GM18867 (cell line): ENCODE results near the gene ANTXR2.
A peak's percentile ranks its signal among the peaks of the same experiment; 100 is the strongest.
"Not testable (repeated sequence)": the region's sequence is repeated elsewhere in the genome, so short reads cannot be mapped to it uniquely, and the experiment has no call there.

ENCODE experiments used
- ATAC-seq: cut with Tn5 transposase; IDR thresholded peaks from one replicate; pipeline ENCODE4 v1.9.1; 2021; ENCODE audit warnings: mild to moderate bottlenecking, moderate library complexity; ENCODE audit not compliant: unreplicated experiment

Gene ANTXR2

DNA sequence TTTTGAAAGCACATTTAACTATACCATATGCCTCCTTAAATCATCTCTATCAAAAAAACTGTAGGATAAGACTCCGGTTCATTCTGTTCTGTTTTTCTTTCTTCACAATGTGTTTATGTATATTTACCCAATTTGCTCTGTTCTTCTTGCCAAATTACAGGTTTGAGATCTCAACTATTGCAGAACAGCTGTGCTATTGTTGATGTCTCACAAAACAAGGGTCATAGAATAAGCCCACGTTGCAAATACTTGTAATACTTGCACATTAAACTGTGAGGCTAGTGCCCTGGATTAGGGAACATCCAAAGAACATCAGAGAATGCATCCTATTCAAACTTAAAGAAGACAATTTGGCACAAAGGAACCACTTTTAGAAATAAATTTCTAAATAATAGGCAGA, 45.4 kb downstream of the ANTXR2 start:
- ATAC-seq = no peak

GRCh38 chr4:80026100-80026499, 46.9 kb downstream of the ANTXR2 start:
- ATAC-seq = no peak

- no peak for ATAC-seq
These were observed 48.7 kb downstream of the ANTXR2 start for GRCh38 chr4:80024335-80024734.

DNA sequence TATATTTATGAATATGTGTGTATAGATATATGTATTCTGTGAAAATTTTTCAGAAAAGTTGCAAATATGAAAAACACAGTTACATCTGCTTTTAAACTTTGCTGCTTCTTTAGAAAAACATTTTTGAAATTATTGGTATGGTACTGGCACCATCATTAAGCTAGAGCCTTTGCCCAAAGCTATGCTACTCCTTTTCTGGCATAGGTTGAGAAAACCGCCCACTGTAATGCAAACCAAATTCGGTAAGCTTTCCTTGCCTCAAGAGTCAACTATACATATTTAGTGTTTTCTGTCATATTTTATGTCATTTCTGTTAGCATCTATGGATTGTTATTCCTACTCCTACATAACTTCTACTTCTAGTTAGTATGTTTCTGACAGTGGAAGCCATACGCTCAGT, 50.7 kb downstream of the ANTXR2 start:
- ATAC-seq = no peak

DNA sequence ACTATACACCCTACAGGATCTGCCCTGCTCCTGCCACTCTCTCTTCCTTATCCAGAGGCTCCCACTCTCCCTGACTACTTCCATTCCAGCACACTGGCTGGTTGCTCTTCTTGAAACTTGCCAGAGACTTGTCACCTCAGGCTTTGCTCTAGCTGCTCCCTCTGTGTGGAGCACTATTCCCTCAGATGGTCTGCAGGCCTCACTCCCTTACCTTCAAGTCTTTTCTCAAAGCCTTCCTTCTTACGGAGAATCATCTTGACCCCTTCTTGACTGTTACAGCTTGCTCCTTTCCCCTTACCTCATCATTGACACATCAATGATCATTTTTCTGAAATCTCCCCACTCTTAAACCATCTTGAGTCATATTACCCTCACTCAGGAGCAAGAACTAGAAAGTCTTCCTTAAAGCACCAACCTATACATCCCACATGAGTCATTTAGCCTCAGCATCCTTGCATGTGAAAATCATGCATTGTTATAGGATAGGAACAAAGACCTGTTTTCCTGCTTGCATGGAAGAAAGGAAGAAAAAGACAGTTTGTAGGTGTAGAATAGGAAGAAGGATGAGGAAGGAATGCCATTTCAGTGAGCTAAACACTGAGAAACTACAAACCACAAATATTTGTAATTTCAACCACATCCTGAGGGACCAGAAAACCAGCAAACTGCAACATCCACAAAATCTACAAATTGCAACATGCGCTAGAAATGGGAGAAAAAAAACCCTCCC, 55.7 kb downstream of the ANTXR2 start:
- no peak for ATAC-seq

GRCh38 chr4:80016506-80016905, 56.5 kb downstream of the ANTXR2 start:
- ATAC-seq = no peak

DNA sequence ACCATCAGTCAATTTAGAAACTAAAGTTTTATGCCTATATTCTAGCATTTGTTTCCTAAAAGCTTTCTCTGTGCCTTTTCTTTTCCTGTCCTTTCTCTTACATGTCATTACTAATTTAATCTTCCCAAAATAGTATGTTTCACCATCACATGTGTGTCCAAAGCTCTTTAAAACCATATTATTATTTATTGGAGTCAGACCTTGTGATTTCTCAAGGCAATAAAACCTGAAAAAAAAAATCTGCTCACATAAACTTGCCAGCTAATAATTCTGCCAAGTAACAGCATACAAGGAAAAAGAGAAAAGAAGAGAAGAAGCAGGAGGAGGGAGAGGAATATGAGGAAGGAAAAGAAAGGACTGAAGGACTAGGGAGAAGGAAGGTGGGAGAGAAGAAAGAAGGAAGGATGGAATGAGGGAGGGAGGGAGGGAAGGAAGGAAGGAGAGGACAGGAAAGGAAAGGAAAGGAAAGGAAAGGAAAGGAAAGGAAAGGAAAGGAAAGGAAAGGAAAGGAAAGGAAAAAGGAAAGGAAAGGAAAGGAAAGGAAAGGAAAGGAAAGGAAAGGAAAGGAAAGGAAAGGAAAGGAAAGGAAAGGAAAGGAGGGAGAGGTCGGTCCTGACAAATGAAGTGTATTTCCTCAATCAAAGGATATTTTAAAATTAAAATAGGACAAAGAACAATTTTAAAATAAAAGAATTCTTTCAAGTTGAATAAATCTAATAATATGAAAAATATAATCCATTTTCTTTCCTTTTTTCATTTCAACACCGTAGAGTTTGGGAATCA, 57.4 kb downstream of the ANTXR2 start:
- ATAC-seq = no peak

DNA sequence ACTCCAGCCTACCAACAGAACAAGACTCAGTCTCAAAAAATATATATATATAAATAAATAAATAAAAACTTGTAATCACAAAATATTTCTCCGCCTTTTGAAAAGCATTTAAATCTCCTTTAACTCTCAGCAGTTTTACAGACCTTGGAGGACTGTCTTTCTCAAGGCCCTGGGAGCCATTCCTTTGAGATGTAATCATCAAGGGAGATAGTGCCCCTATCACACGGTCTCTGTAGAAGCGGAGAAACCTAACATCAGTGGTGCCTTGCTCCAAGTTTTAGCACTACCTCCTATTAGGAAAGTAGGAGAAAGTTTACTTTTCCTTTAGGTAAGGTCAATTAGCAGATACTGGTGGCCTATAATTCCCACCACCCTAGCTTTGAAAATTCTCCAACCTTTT, 58.5 kb downstream of the ANTXR2 start:
- no peak for ATAC-seq

GRCh38 chr4:80012291-80012690, 60.7 kb downstream of the ANTXR2 start:
- no peak for ATAC-seq

- ATAC-seq = no peak
These were observed 61.3 kb downstream of the ANTXR2 start for GRCh38 chr4:80011636-80012236.

DNA sequence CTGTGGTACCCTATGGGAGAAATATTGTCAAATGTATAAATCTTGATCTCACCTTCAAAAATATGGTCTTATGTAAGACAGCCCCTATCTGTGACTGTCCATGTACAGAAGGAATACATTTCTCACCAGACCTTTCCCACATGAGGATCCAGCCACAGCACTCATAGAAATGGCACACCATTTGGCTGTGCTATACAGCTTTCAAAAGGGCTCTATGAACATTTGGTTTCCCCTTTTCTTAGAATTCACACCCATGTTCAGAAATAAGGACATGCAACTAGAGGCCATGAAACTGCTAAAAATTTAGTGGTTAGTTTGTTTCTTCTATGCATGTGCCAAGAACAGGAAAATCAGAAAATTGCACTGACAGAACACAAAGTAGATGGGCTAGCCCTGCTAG, 62.7 kb downstream of the ANTXR2 start:
- no peak for ATAC-seq

- ATAC-seq = no peak
These were observed 63.2 kb downstream of the ANTXR2 start for GRCh38 chr4:80009806-80010205.

- no peak for ATAC-seq
These were observed 64.1 kb downstream of the ANTXR2 start for GRCh38 chr4:80008971-80009370.

- ATAC-seq = no peak
These were observed 64.7 kb downstream of the ANTXR2 start for GRCh38 chr4:80008351-80008750.

- peak; percentile 68 for ATAC-seq
These were observed 65.3 kb downstream of the ANTXR2 start for GRCh38 chr4:80007745-80008149.

DNA sequence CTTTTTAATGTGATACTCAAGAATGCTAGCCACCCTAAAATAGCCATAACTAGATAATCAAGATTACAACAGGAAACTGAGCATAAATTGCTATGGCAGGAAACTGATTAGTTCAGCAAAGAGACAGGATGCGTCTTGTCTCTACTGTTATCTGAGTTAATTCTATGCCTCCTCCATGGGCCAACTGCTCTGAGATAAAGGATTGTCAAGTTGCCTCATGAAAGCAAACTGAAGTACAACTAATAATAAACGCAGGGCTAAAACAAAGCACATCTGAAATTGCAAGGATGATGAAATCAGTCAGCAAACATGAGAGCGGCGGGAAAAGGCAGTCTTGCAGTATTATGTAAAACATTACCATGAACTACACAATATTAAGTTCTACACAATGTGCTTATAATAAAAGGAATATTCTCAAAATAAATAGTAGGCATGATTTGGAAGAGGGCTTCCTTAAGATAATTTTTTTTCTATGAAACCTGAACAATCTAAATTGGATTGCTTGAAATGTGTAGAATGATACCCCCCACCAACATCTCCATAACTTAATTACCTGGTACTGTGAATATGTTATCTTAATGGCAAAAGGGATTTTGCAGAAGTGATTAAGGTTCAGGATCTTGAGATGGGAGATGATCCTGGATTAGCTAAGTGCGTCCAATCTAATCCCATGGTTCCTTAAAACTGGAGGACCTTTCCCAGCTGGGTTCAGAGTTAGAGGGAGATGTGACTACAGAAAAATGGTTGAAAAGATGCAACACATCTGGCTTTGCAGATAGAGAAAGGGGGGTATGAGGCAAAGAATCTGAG, 65.9 kb downstream of the ANTXR2 start:
- ATAC-seq = no peak

GRCh38 chr4:80005863-80006262, 67.2 kb downstream of the ANTXR2 start:
- ATAC-seq = no peak

DNA sequence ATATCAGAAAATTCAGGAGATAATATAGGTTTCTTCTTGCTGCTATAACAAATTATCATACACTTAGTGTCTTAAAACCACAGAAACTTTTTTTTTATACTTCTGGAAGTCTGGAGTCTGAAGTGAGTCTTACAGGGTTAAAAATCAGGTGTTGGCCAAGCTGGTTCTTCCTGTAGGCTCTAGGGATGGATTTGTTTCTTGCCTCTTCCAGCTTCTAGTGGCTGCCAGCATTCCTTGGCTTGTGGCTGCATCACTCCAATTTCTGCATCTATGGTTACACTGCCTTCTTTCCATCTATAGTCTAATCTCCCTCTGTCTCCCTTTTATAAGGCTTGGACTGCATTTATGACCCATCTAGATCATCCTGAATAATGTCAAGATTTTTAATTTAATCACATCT, 68.7 kb downstream of the ANTXR2 start:
- no peak for ATAC-seq

- ATAC-seq = not testable (repeated sequence)
These were observed 70.5 kb downstream of the ANTXR2 start for GRCh38 chr4:80002559-80002958.

DNA sequence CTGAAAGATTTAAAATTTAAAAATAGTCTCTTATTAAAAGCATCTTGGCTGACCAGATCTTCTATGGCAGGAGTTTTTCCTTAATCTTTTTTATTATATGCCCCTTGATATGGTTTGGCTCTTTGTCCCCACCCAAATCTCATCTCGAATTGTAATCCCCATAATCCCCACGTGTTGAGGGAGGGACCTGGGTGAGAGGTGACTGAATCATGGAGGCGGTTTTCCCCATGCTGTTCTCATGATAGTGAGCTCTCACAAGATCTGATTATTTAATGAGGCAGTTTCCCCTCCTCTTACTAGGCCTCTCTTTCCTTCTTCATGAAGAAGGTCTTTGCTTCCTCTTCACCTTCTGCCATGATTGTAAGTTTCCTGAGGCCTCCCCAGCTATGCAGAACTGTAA, 74.0 kb downstream of the ANTXR2 start:
- ATAC-seq = not testable (repeated sequence)

DNA sequence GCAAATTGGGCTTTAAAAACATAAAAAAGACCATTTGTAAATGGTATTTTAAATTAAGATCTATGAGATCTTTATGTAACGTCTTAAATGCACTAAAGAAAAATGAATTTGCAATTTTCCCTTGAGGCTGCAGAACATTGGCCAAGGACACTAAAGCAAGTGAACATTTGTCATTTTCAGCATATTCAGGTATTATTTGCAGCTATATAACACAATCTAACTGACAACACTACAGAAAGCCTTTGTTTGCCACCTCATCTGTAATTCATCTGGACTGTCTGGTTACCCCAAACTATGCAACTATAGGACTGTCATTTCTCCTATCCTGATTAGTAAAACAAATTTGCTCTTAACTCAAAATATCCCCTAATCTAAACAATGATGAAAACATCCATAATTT, 74.8 kb downstream of the ANTXR2 start:
- ATAC-seq = no peak
